Retinal pigment epithelial cell (primary cell): Measurements from ENCODE around the gene CCNJ.

ENCODE experiments used
- DNase-seq: peaks from one replicate; pipeline ENCODE4 v3.0.0-alpha.2; 2010; ENCODE audit warnings: low read depth
- H3K4me3 ChIP-seq: 2 replicates; pipeline ENCODE4 v1.5.1; 2011; ENCODE audit warnings: mild to moderate bottlenecking, low read length, control low read depth, moderate library complexity
- TF ChIP-seq, protein P1 (sequence below): conservative IDR thresholded peaks from 2 replicates; pipeline ENCODE4 v1.5.1; 2011; ENCODE audit warnings: low read depth, low read length, control low read depth, inconsistent platforms

The CCNJ gene

DNA sequence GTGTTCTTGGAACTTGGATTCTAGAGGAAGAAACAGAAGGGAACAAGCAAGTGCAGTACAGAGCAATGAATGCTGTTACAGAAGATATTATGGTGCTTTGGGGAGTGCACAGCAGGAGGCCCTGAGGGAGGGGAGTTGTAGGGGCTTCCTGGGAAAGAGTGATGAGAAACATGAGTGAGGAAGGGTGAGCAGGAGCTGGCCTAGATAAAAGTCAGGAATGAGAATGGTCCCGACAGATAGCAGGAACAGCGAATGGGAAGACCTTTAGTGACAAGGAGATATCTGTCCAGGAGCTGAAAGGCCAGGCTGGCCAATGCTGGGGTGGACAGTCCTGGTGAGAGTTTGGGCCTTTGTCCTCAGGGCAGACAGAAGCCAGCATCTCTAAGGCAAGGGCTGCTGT lies 20.6 kb upstream of the CCNJ start:
- DNase-seq: no peak
- H3K4me3 ChIP-seq: no peak overlapping the region
- TF ChIP-seq, protein P1, sequence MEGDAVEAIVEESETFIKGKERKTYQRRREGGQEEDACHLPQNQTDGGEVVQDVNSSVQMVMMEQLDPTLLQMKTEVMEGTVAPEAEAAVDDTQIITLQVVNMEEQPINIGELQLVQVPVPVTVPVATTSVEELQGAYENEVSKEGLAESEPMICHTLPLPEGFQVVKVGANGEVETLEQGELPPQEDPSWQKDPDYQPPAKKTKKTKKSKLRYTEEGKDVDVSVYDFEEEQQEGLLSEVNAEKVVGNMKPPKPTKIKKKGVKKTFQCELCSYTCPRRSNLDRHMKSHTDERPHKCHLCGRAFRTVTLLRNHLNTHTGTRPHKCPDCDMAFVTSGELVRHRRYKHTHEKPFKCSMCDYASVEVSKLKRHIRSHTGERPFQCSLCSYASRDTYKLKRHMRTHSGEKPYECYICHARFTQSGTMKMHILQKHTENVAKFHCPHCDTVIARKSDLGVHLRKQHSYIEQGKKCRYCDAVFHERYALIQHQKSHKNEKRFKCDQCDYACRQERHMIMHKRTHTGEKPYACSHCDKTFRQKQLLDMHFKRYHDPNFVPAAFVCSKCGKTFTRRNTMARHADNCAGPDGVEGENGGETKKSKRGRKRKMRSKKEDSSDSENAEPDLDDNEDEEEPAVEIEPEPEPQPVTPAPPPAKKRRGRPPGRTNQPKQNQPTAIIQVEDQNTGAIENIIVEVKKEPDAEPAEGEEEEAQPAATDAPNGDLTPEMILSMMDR: no peak

DNA sequence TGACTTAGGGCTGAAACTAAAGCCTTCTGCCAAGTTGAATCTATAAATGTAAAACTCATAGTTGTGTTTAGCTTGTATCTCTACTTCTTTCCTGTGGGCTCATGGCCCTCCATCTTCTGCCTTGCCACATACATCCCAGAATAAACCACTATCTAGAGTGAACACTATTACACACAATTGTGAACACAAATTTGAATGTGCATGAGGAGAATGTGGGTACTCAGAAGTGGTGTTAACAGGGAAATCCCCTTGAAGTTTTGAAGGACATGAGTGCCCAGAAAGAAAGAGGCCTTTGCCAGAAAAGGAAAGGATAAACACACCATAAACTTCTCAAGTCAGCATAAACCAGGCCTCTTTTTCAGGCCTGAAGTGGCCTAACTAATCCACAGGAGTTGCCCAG lies 20.2 kb upstream of the CCNJ start:
- TF ChIP-seq, protein P1: no peak
- no peak overlapping the region for H3K4me3 ChIP-seq
- no peak for DNase-seq

DNA sequence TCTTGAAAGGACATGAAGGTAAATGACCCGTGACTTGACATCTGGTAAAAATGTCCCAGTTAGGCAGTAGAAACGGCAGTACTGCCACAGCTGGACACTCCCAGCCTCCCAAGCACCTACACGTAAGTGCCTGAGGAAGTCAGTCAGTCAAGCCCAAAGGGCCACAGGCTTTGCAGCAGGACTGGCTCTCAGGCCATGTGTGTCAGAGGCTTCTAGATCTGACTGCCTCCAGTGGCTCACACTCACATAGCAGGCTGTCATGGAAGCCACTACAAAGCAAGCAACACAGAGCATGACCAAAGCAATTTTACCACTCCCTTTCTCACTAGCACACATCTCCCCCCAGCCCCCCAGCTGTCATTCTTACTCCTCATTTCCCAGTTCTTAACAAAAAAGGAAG lies 17.8 kb upstream of the CCNJ start:
- H3K4me3 ChIP-seq: no peak overlapping the region
- TF ChIP-seq, protein P1: peak; percentile 35
- no peak for DNase-seq

DNA sequence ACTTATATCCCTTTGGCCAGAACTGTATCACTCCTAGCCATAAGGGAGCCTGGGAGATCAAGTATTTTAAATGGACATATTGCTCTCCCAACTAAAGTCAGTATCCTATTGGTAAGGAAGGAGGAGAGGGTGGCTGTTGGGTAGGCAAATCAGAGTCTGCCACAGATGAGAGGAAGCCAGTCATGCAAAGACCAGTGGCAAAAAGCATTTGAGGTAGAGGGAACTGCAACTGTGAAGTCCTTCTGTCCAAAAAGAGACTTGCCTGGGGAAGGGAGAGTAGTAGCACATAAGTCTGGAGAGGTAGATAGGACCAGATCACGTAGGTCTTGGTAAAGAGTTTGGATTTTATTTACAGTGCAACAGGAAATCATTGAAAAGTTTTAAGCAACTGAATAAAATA lies 8.8 kb upstream of the CCNJ start:
- H3K4me3 ChIP-seq: no peak overlapping the region
- TF ChIP-seq, protein P1: no peak

DNA sequence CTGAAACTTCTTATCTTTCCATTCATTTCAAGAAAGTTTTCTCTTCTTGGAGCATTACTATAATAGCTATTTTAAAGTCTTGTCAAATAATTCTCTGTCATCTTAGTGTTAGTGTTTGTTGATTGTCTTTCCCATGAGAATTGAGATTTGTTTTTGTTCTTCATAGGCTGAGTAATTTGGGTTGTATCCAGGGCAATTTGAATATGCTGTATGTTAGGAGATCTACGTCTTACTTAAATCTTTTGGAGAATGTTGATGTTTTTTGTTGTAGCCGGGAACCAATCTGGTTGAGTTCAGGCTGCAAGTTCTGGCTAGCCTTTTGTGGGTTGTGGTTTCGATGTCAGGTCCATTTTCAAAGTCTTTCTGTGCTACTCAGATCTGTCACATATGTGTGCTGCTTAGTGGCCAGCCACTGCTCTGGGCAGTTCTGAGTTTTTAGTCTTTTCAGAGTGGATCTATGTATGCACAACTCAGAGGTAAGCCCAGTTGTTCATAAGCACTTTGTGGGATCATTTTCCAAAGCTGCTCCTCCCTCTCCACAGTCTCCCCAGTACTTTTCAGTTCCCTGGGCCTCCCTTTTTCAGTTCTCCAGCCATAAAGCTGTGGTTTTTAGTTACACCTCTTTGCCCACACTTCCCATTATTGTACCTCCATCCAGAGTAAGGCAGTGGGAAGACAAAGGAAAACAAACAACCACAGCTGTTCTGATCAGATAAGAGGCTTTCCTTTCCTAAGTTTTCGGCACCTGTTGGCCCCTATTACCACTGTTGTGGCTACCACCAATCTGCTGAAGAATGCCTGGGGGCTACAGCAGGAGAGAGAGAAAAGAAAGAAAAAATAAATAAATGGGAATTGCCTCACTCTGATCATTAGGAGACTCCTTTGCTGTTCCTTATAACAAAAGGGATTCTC lies 4.7 kb upstream of the CCNJ start:
- DNase-seq: no peak
- H3K4me3 ChIP-seq: no peak overlapping the region
- TF ChIP-seq, protein P1: no peak

More for the DNA sequence above, 8.8 kb upstream of the CCNJ start:
- no peak for DNase-seq

DNA sequence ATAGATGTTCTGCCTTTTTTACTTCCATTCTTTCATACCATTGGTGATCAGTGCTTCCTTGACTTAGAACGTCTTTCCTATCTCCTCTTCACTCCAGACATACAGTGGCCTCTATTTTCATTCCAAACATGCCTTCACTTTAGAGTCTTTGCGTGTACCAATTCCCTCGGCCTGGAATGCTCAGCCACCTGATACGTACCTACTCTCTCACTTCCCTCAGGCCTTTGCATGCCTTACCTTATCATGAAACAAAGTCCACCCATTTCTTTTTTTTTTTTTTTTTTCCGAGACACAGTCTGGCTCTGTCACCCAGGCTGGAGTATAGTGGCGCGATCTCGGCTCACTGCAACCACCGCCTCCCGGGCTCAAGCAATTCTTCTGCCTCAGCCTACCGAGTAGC lies 2.2 kb upstream of the CCNJ start:
- DNase-seq: no peak
- TF ChIP-seq, protein P1: no peak
- H3K4me3 ChIP-seq: no peak overlapping the region
